Loucy (cell line): ENCODE results near the gene RBM28.

ENCODE experiments used
- H2AFZ ChIP-seq: fragments of 200-600 bp; sonication (generic); 2 replicates; pipeline ENCODE4 v1.6.0; 2016; ENCODE audit warnings: antibody characterized with exemption, mild to moderate bottlenecking, low read length, moderate library complexity
- H3F3A ChIP-seq: fragments of 200-600 bp; 2 replicates; pipeline ENCODE4 v1.6.0; 2016; ENCODE audit warnings: antibody characterized with exemption, low read depth, mild to moderate bottlenecking
- H3K27me3 ChIP-seq: fragments of 200-600 bp; sonication (generic); 2 replicates; pipeline ENCODE4 v1.6.1; 2014; ENCODE audit warnings: low read length, mild to moderate bottlenecking; ENCODE audit not compliant: insufficient read depth, poor library complexity, severe bottlenecking
- H3K36me3 ChIP-seq: fragments of 200-600 bp; sonication (generic); 2 replicates; pipeline ENCODE4 v1.6.1; 2016; ENCODE audit warnings: low read length; ENCODE audit not compliant: insufficient read depth
- H3K4me1 ChIP-seq: fragments of 200-600 bp; sonication (generic); 2 replicates; pipeline ENCODE4 v1.5.1; 2014; ENCODE audit warnings: low read length, mild to moderate bottlenecking; ENCODE audit not compliant: insufficient read depth, poor library complexity, severe bottlenecking
- H3K4me2 ChIP-seq: fragments of 200-600 bp; sonication (generic); 2 replicates; pipeline ENCODE4 v1.6.0; 2014; ENCODE audit warnings: antibody characterized with exemption, low read length, low read depth, mild to moderate bottlenecking; ENCODE audit not compliant: poor library complexity, severe bottlenecking
- H3K4me3 ChIP-seq: fragments of 200-600 bp; sonication (generic); 2 replicates; pipeline ENCODE4 v1.5.1; 2014; ENCODE audit warnings: low read length, mild to moderate bottlenecking, mixed read lengths; ENCODE audit not compliant: poor library complexity, severe bottlenecking
- H3K79me2 ChIP-seq: fragments of 200-600 bp; sonication (generic); 2 replicates; pipeline ENCODE4 v1.6.1; 2014; ENCODE audit warnings: low read length; ENCODE audit not compliant: insufficient read depth
- H3K9ac ChIP-seq: fragments of 200-600 bp; sonication (generic); 2 replicates; pipeline ENCODE4 v1.6.0; 2014; ENCODE audit warnings: mild to moderate bottlenecking, low read depth, low read length, moderate library complexity; ENCODE audit not compliant: poor library complexity, severe bottlenecking
- H3K9me2 ChIP-seq: fragments of 200-600 bp; sonication (generic); replicated peaks from 2 replicates; pipeline ENCODE4 v1.6.1; 2016; ENCODE audit warnings: low read depth, low read length, mixed read lengths
- H3K9me3 ChIP-seq: fragments of 200-600 bp; sonication (generic); 2 replicates; pipeline ENCODE4 v1.6.1; 2014; ENCODE audit warnings: mild to moderate bottlenecking, antibody characterized with exemption, low read length, low read depth; ENCODE audit not compliant: insufficient read depth
- H4K20me1 ChIP-seq: fragments of 200-600 bp; sonication (generic); 2 replicates; pipeline ENCODE4 v1.6.0; 2014; ENCODE audit warnings: antibody characterized with exemption, low read length, mild to moderate bottlenecking; ENCODE audit not compliant: insufficient read depth, poor library complexity, severe bottlenecking
- EZH2phosphoT487 ChIP-seq: fragments of 200-600 bp; IDR thresholded peaks from 2 replicates; pipeline ENCODE4 v1.6.1; 2018; ENCODE audit warnings: antibody characterized with exemption, mild to moderate bottlenecking, moderate library complexity, borderline replicate concordance
- TF ChIP-seq, protein P1 (sequence below): fragments of 200-600 bp; sonication (generic); conservative IDR thresholded peaks from 2 replicates; pipeline ENCODE4 v1.5.1; 2014; ENCODE audit warnings: mild to moderate bottlenecking, antibody characterized with exemption, low read length

RBM28 gene

GRCh38 chr7:128253701-128254100 lies 90.0 kb downstream of the RBM28 start:
- H3K9me3 ChIP-seq, result no peaks in the 10 kb centered on the region
- H3K9me2 ChIP-seq, result no peaks in the 10 kb centered on the region
- H3F3A ChIP-seq, result no peaks in the 10 kb centered on the region
- H4K20me1 ChIP-seq, result no peaks in the 10 kb centered on the region
- H3K4me2 ChIP-seq, result no peak overlapping the region
- no peak overlapping the region for H3K9ac ChIP-seq
- H2AFZ ChIP-seq, result no peak overlapping the region
- TF ChIP-seq, protein P1, sequence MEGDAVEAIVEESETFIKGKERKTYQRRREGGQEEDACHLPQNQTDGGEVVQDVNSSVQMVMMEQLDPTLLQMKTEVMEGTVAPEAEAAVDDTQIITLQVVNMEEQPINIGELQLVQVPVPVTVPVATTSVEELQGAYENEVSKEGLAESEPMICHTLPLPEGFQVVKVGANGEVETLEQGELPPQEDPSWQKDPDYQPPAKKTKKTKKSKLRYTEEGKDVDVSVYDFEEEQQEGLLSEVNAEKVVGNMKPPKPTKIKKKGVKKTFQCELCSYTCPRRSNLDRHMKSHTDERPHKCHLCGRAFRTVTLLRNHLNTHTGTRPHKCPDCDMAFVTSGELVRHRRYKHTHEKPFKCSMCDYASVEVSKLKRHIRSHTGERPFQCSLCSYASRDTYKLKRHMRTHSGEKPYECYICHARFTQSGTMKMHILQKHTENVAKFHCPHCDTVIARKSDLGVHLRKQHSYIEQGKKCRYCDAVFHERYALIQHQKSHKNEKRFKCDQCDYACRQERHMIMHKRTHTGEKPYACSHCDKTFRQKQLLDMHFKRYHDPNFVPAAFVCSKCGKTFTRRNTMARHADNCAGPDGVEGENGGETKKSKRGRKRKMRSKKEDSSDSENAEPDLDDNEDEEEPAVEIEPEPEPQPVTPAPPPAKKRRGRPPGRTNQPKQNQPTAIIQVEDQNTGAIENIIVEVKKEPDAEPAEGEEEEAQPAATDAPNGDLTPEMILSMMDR, result no peak
- TF ChIP-seq EZH2phosphoT487, result no peak
- no peaks in the 10 kb centered on the region for H3K4me1 ChIP-seq
- H3K36me3 ChIP-seq, result no peaks in the 10 kb centered on the region
- no peaks in the 10 kb centered on the region for H3K27me3 ChIP-seq
- no peak overlapping the region for H3K4me3 ChIP-seq
- no peaks in the 10 kb centered on the region for H3K79me2 ChIP-seq

GRCh38 chr7:128251337-128251736 lies 92.4 kb downstream of the RBM28 start:
- no peak overlapping the region for H2AFZ ChIP-seq
- no peaks in the 10 kb centered on the region for H3K9me2 ChIP-seq
- no peaks in the 10 kb centered on the region for H3K36me3 ChIP-seq
- no peaks in the 10 kb centered on the region for H3K4me1 ChIP-seq
- H3F3A ChIP-seq, result no peaks in the 10 kb centered on the region
- H3K9ac ChIP-seq, result no peak overlapping the region
- H3K27me3 ChIP-seq, result no peaks in the 10 kb centered on the region
- no peak overlapping the region for H3K4me3 ChIP-seq
- H3K9me3 ChIP-seq, result no peaks in the 10 kb centered on the region
- TF ChIP-seq, protein P1, result no peak
- no peak for TF ChIP-seq EZH2phosphoT487
- no peaks in the 10 kb centered on the region for H4K20me1 ChIP-seq
- H3K79me2 ChIP-seq, result no peaks in the 10 kb centered on the region
- H3K4me2 ChIP-seq, result no peak overlapping the region
